GM19438 (cell line): ENCODE results near the gene TDRD1.

Experiments
- ATAC-seq: cut with Tn5 transposase; IDR thresholded peaks from one replicate; pipeline ENCODE4 v1.9.1; 2021; ENCODE audit warnings: low read depth; ENCODE audit not compliant: unreplicated experiment

The TDRD1 gene

DNA sequence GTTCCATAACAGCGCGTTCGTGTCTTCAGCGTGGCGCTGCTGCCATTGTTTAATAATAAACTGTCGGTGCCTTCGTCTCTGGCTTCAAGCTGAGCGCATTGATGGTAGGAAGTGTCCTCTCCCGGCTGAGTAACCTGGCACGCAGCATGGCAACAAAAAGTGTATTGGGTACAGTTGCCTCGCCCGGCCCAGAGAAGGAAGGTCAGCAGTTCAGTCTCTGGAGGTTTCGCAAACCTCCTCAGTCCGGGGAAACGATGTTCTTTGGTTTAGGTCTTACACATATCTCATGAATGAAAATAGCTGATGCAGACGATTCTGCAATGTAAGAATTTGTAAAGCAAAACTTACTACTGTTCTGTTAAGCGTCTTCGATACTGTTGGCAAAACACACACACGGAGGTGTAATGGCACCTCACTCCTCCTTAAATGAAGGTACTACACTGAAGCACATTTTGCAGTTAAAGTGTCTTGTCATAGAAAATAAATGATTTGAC is 4.4 kb upstream of the TDRD1 start:
- peak; percentile 18 for ATAC-seq

DNA sequence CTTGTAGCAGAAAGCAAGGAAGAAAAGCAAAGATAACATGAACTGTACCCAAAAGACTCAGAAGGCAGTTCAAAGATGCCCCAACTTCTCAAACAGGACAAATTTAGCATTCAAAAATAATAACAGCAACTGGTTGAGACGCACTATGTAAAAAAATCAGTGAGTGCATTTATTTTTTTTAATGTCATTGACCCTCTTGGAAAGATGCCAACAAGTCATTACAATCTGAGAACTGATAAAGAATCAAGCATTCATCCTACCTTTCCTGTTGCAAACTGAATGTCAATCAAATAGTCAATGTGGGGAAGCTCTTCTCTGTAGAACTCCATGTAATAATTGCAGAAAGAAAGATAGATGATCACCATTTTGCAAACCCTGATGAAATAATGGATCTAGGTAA is 3.5 kb upstream of the TDRD1 start:
- no peak for ATAC-seq

DNA sequence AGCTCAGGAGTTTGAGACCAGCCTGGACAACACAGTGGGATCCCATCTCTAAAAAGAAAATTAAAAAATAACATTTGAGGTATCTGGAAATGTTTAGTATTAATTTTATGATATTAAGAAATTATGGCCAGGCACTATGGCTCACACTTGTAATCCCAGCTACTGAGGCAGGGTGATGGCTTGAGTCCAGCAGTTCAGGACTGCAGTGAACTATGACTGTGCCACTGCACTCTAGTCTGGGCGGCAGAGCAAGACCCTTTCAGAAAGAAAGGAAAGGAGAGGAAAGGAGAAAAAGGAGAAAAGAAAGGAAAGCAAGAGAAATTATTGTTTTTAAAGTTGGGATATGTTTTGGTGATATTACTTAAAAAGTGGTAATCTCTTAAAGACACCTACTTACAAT is 2.6 kb upstream of the TDRD1 start:
- no peak for ATAC-seq

DNA sequence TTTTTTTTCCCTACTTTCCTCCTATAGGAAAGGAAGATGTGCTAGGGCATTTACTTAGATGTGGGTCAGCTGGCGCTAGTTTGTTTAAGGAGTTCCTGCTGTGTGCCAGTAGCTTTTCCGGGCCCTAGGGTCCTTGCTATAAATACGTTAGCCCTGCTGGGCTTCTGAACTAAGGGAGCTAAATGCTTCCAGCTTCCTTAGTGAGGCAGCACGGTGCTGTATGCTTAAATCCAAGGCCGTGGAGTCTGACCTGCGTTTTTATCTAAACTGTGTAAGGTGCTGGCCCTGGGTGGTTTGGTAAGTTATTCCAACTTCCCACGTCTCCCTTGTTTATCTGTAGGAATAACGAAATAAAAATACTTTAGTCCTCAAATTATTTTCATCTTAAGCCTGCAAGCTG is 594 bp downstream of the TDRD1 start:
- ATAC-seq = no peak

DNA sequence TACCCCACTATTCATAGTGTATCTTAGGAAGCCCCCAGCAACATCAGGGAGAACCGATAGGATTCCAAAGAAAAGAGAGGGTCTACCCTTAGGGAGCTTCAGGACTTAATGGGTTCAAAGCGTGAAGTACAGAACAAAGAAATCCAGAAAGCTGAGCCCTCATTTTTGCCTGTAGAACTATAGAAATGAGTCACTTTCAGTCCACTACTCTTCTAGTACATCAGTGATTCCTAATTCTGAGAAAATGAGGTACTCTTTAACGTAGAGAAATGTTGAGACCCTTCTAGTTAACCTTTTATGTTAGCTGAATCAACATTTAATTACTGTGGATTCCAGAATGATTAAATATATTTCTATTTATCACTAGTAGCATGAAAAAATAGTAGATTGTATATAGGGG is 1.8 kb downstream of the TDRD1 start:
- ATAC-seq = no peak

DNA sequence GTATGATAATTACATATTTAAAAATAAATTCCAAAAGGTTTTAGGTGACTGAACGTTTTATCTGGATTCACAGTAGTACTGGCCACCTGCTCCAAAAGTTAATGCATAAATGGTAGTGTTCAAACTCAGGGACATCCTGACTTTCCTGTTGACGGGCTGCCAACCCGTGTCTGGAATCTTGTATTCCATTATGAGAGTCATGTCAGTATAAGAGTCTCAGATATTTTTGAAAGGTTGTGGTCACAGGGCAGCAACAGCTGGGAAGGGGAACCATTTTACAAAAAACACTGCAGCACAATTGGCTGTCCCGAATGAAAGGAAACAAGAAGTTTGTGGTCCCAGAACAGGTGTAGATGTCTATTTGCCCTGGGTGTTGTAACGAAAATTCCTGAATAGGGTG is 2.8 kb downstream of the TDRD1 start:
- ATAC-seq = no peak

DNA sequence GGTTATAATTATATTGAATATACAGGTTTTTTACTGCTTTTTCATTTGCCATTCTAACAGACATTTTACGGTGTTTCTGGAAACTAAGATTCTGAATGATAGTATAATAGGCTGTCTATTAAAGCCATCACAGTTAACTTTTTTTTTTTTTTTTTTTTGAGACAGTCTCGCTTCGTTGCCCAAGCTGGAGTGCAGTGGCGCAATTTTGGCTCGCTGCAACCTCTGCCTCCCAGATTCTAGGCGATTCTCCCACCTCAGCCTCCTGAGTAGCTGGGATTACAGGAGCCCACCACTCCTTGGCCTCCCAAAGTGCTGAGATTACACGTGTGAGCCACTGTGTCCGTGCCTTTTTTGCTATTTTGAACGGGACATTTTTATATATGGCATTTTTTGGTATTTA is 4.4 kb downstream of the TDRD1 start:
- ATAC-seq = no peak

DNA sequence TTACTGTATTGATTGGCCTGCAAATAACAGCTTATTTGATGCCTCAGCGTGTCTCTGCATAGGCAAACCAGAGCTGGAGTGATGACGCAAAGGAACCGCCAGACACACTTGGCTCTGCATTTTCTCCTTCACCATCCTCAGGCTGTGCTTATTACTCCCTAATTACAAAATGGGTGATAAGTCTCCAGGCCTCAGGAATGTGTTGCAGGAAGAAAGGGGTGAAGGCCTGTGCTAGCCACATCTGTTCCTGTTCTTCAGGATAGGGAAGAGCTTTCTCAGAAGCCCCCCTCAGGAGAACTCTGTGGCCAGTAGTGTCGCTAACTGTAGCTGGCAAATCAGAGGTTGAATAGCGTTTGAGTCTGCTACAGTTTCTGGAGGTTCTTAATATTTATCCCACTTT is 5.1 kb downstream of the TDRD1 start:
- ATAC-seq = no peak

DNA sequence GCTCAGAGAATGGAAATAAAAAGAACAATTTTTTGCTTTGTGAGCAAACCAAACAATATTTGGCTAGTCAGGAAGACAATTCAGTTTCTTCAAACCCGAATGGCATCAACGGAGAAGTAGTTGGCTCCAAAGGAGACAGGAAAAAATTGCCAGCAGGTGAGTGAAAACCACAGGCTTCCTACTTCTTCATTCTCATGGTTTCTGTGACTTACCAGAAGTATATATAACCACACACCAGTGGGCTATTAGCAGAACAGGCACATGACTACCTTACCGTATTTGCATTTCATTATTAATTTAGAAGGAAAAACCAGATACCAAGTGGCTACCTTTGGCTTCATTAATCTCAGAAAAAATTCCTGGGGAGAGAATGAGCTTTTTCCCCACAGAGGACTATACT is 8.8 kb downstream of the TDRD1 start:
- no peak for ATAC-seq

DNA sequence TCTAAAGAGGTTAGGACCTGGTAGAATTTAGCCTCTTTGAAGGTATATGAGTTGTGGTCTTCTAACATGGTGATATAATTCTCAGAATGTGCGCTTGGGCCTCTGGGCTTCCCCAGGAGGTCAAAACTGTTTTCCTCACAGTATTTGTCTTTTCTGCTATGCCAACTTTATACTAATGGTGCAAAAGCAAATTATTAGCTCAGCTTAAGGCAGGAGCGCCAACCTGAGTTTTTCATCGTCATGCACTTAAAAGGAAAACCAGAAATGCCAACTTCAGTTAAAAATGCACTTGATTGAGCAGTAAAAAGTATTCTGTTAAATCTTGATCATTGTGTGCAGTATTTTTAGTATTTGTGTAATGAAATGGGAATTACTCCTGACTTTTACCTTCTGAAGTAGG is 9.7 kb downstream of the TDRD1 start:
- ATAC-seq = no peak

DNA sequence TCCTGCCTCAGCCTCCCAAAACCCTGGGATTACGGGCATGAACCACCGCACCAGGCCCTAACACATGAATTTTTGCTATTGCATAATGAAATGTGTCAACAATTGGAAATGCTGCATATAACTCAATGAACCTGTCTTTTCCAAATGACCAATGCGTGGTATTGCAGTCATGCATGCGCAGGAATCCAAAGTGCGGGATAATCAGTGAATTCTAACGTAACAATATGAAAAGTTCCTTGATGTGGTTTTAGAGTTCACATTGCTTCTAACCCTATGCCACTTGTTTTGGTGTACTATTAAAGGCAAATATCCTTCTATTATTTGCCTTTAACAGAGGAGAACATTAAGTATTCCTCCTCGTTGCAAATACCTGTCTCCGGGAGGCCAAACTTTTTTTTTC is 10.5 kb downstream of the TDRD1 start:
- ATAC-seq = no peak

DNA sequence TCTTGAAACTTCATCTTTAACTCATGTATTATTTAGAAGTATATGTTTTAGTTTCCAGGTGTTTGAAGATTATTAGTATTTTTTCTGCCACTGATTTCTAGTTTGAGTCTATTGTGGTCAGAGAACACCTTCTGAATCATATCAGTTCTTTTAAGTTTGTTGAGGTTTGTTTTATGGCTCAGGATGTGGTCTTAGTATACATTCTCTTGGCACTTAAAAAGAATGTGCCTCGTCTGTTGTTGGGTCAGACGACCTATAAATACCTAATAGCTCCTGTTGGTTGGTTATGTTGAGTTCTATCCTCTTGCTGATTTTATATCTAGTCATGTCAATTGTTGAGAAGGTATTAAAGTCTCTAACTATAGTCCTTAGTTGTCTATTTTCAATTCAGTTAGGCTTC is 15.9 kb downstream of the TDRD1 start:
- peak; percentile 87 for ATAC-seq

DNA sequence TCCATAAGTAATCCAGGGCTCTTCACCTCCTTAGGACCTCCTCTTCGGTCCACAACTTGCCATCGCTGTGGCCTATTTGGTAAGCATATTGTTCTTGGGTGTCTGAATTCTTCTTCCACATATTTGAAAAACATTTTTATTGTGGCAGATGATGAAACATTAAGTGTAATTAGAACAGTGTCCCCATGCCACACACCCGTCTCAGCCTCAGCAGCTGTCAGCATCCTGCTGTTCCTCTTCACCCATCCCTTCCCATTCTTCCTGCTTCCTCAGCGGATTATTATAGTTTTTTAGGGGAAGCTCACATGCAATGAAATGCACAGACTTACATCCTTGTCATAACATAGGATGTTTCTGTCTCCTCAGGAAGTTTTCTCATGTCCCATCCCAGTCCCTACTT is 20.1 kb downstream of the TDRD1 start:
- no peak for ATAC-seq

DNA sequence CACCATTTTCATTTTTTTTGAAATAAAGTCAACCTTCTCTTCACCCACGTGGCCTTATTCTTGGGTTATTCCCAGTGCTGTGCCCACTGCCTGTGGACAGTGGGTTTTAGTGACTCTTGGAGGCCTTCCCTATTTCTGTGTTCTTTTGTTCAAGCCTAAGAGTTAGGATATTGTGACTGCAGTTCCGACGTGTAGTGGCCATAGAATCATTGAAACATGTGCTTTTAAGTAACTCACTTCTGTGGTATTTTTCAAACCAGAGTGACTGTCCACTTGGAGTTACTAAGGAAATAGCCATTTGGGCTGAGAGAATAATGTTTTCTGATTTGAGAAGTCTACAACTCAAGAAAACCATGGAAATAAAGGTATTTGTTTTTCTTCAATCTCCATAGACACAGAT is 23.7 kb downstream of the TDRD1 start:
- ATAC-seq = no peak

DNA sequence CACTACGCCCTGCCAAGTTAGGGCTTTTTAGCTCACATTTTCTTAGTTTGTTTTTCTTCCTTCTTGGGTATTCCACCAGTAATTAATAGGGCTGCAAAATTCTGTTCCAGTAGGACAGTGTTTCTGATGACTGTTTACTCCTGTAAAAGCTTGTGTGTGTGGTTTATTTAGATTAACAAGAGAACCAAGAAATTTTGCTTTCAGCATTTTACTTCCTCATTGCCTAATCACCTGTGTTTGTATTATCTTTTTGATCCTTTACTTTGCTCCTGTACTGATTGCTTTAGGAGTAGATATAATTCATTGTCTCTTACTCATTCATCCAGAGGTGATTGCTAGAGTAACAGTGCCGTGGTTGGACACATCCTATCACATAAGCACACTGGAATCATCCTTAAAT is 27.7 kb downstream of the TDRD1 start:
- no peak for ATAC-seq

DNA sequence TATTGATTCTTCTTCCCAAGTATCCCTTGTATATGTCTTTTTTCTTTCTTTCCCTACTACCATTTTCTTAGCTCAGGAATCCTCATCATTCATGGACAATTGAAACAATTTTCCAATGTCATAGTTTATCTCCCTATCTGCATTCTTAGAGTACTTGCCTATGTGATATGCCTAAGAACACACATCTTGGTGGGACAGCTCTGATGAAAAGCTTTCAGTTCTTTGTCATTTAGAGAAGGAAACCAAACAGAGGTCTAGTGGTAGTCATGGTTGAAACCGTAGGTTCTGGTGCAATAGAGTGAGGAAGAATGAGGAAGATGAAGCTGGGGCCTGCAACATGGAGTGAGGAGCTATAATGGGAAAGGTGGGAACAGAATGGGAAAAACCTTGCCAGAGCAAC is 28.2 kb downstream of the TDRD1 start:
- ATAC-seq = no peak

DNA sequence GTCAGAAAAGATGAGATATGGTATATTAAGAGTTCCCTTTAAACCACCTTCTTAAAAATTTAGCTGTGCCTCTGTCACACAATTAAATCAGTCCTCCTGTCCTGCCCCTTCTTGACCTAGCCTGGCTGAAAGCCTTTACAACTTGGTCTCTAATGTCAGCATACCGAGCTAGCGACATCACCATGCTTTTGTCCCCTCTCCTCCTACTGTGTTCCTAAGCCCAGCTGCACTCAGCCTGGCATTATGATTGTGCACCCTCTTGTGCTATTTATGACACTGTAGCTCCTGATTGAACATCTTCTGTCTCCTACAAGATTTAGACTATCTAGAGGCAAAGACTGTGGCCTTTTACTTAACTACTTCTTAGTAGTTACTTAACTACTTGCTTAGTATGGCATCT is 29.2 kb downstream of the TDRD1 start:
- ATAC-seq = no peak

DNA sequence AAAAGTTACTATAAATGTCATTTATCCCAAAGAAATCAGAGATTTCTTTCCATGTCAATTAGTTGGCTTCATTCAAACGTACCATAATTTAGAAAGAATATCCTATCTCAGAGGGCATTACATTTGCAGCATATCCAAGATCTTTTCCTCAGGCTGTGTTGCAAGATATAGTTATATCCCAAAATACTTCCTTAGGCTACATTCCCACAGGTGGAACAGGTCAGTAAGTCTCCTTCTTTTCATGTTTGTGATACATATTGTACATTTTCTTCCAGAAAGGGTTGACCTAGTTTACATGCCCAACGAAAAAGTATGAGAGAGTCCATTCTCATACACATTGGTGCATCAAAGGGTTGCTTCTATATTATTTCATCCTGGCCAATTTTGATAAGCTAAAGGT is 33.0 kb downstream of the TDRD1 start:
- no peak for ATAC-seq

DNA sequence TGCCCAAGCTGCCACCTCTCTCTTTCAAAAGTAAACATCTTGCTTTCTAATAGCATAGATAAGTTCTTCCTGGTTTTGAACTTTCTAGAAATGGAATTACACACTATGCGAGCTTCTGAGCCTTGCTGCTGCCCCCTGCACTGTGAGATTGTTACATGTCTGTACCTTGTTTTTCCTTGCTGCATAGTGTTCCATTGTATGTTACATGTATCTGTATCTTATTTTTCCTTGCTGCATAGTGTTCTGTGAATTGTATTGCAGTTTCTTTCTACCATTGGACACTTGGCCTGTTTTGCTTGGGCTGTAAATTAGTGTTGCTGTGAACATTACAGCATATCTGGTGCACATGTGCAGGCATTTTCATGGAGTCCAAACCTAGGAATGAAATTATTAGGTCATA is 35.9 kb downstream of the TDRD1 start:
- no peak for ATAC-seq

DNA sequence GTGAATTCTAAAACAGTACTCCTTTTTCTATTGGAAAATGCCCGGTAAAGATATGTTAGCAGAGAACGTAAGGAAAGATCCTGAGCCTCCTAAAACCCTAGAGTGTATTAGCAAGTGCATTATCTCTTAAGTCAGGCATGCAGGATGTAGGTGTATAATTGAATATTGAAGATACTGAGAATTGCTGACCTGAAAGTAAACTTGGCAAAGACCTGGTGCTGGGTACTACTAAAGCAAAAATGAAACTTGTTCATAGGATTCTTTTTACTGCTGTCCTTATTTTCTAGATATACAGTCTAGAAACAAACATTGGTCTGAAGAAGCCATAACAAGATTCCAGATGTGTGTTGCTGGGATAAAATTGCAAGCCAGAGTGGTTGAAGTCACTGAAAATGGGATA is 41.1 kb downstream of the TDRD1 start:
- ATAC-seq = no peak

DNA sequence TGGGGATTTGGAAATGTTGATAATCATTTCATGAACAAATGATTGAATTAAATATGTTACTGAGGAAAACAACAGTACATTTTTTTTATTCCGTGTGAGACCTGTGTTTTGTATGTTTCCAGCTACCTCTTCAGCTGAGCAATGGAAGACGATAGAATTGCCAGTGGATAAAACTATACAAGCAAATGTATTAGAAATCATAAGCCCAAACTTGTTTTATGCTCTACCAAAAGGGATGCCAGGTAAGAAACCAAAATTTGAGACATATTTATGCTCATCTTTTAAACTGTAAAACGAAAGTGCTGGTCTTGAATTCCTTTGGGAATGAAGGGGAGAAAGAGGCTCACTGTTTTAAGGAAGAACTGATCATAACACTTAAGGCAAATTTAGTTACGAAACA is 42.1 kb downstream of the TDRD1 start:
- no peak for ATAC-seq

DNA sequence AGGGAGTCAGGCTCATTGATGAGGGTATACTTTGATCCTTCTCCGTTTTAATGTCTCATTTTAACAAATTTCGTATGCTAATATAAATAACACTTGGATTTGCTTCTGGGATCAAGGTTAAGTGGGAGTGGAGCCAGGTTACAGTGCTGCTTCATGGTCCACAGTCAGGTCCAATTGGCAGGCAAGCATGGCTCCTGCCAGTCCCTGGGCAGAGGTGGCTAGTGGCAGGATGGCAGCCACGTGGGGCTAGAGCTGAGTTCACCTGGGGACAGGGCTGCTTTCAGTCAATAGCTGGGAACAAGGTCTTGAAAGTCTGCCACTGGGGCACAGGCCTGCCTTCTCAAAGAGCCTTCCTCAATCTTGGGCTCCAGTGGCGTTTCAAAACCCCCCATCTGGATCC is 43.9 kb downstream of the TDRD1 start:
- ATAC-seq = no peak

DNA sequence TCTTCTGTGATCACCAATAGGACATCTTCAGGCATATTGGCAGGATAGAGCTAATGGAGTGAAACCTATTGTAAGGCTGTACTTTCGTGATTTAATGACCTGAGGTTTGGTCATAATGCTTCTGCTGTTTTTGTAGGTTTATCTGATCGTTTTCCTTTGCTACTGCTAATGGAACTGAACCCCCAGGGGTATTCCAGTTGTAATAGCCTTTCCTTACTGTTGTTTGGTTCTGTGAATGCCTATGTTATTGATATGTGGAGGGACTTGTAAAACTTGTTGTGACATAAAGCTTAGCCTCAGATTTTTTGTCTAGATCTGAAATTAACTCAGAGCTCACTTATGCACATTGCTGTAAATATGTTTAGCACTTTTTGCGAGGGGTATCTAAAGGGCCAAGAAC is 49.0 kb downstream of the TDRD1 start:
- no peak for ATAC-seq
